ENCODE measurements around the gene LAPTM4A.

GRCh38 chr2:20072436-20073158 lies 21.2 kb upstream of the LAPTM4A start:
- TF ChIP-seq CTCF (conservative IDR thresholded peaks at IDR 0.05; ENCODE audit: low read depth, low read length) (no peak), EZH2 (IDR thresholded peaks at IDR 0.05; ENCODE audit: low read length, unreplicated experiment) (no peak), EZH2phosphoT487 (IDR thresholded peaks at IDR 0.05; ENCODE audit: borderline replicate concordance, low read length) (no peak)
